ENCODE results near the gene ERAP2.

ERAP2 gene

GRCh38 chr5:96967400-96967799, 91.1 kb downstream of the ERAP2 start:
- no peak for DNase-seq

GRCh38 chr5:96968074-96968473, 91.8 kb downstream of the ERAP2 start:
- no peak for DNase-seq

GRCh38 chr5:96968614-96969013, 92.3 kb downstream of the ERAP2 start:
- no peak for DNase-seq

All from activated gamma-delta T cell (primary cell).